ENCODE measurements around the gene ADGRB3.

GRCh38 chr6:68652117-68652536 lies 17.0 kb downstream of the ADGRB3 start:
- TF ChIP-seq POLR2A (IDR thresholded peaks at IDR 0.05; ENCODE audit: low read depth, low read length) (no peak), USF2 (IDR thresholded peaks at IDR 0.05; ENCODE audit: borderline replicate concordance, low read depth, low read length) (no peak), STAT3 (IDR thresholded peaks at IDR 0.05; ENCODE audit: low read depth, low read length) (no peak)
